ENCODE results near the gene KIAA1671. TPM values are rescaled to one million over a fixed set of nuclear protein-coding genes. Genes with fewer than 3 reads are reported as not detected.

The KIAA1671 gene
- total and polyA plus RNA-seq, 2 of the 13 experiments (the other 11 are each of a cell fraction or from before 2014, with no cell fraction given): 13.5 to 13.6 TPM

GRCh38 chr22:24951942-24952836 is at the start of gene KIAA1671 (continued):
- TF ChIP-seq ZNF530 (CRISPR knock-in tag; IDR thresholded peaks at IDR 0.05; ENCODE audit: low read depth) (no peak), BRD4 (CRISPR knock-in tag; IDR thresholded peaks at IDR 0.05) (no peak), HDAC1 (CRISPR knock-in tag; IDR thresholded peaks at IDR 0.05) (peak; percentile 77), ZEB1 (IDR thresholded peaks at IDR 0.05; ENCODE audit: insufficient replicate concordance, low read depth) (peak; percentile 38), FOXA1 (IDR thresholded peaks at IDR 0.05) (no peak), FOXA1 (CRISPR knock-in tag; IDR thresholded peaks at IDR 0.05) (no peak), SPEN (CRISPR knock-in tag; IDR thresholded peaks at IDR 0.05; ENCODE audit: low read depth) (peak; percentile 65; the same call in 1 of the 2 replicates), ZNF224 (CRISPR knock-in tag; IDR thresholded peaks at IDR 0.05) (no peak), PCBP1 (IDR thresholded peaks at IDR 0.05; ENCODE audit: borderline replicate concordance, low read depth, low read length) (no peak), PHF21A (CRISPR knock-in tag; IDR thresholded peaks at IDR 0.05) (peak; percentile 91), AFF4 (CRISPR knock-in tag; IDR thresholded peaks at IDR 0.05) (no peak), XBP1 (CRISPR knock-in tag; IDR thresholded peaks at IDR 0.05) (no peak), ATF7-NPFF (CRISPR knock-in tag; IDR thresholded peaks at IDR 0.05; ENCODE audit: low read depth) (peak; percentile 73; the same call in 1 of the 2 replicates), HNF1B (CRISPR knock-in tag; IDR thresholded peaks at IDR 0.05) (peak; percentile 90), SYNCRIP (IDR thresholded peaks at IDR 0.05; ENCODE audit: insufficient read depth, low read depth, low read length) (no peak), TOPORS (CRISPR knock-in tag; IDR thresholded peaks at IDR 0.05) (peak; percentile 69), ZNF251 (CRISPR knock-in tag; IDR thresholded peaks at IDR 0.05) (no peak)
- TF ChIP-seq, protein P1, sequence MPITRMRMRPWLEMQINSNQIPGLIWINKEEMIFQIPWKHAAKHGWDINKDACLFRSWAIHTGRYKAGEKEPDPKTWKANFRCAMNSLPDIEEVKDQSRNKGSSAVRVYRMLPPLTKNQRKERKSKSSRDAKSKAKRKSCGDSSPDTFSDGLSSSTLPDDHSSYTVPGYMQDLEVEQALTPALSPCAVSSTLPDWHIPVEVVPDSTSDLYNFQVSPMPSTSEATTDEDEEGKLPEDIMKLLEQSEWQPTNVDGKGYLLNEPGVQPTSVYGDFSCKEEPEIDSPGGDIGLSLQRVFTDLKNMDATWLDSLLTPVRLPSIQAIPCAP (CRISPR knock-in tag; IDR thresholded peaks at IDR 0.05; ENCODE audit: low read depth): no peak
- TF ChIP-seq, protein P2, sequence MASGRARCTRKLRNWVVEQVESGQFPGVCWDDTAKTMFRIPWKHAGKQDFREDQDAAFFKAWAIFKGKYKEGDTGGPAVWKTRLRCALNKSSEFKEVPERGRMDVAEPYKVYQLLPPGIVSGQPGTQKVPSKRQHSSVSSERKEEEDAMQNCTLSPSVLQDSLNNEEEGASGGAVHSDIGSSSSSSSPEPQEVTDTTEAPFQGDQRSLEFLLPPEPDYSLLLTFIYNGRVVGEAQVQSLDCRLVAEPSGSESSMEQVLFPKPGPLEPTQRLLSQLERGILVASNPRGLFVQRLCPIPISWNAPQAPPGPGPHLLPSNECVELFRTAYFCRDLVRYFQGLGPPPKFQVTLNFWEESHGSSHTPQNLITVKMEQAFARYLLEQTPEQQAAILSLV (CRISPR knock-in tag; IDR thresholded peaks at IDR 0.05; ENCODE audit: borderline replicate concordance): 0 out of 2 replicates have a peak, but pooled peaks have one; percentile 56
- TF ChIP-seq, protein P3, sequence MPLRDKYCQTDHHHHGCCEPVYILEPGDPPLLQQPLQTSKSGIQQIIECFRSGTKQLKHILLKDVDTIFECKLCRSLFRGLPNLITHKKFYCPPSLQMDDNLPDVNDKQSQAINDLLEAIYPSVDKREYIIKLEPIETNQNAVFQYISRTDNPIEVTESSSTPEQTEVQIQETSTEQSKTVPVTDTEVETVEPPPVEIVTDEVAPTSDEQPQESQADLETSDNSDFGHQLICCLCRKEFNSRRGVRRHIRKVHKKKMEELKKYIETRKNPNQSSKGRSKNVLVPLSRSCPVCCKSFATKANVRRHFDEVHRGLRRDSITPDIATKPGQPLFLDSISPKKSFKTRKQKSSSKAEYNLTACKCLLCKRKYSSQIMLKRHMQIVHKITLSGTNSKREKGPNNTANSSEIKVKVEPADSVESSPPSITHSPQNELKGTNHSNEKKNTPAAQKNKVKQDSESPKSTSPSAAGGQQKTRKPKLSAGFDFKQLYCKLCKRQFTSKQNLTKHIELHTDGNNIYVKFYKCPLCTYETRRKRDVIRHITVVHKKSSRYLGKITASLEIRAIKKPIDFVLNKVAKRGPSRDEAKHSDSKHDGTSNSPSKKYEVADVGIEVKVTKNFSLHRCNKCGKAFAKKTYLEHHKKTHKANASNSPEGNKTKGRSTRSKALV (CRISPR knock-in tag; IDR thresholded peaks at IDR 0.05): no peak
